A549 treated with CpdA at 1 μM for 4 hours (cell line): ENCODE results near the gene MKRN2OS. TPM values are rescaled to one million over a fixed set of nuclear protein-coding genes. Genes with fewer than 3 reads are reported as not detected.

Experiments used
- total RNA-seq: library from RNA; stranded (reverse); fragments of 200-300 nt; extraction: Qiagen RNA extraction; gene quantifications from 5 replicates; pipeline ENCODE4 v1.2.3, GENCODE V29; 2022; ENCODE audit warnings: low read depth

MKRN2OS gene
- total RNA-seq = not detected in 5 replicates

GRCh38 chr3:12545473-12545791 lies at the start of gene MKRN2OS:
Gene MKRN2OS (minus strand): TSS chr3:12545499. CDS start chr3:12545464, 35 bp downstream.

GRCh38 chr3:12556690-12557472 lies 11.6 kb upstream of the MKRN2OS start, which contains the start of gene MKRN2:
Gene MKRN2 (plus strand): TSS chr3:12557087. CDS start chr3:12557151, 64 bp downstream.

Other genes starting within 250 kb of the MKRN2OS start
- gene TSEN2, start 61.0 kb downstream of the MKRN2OS start, total RNA-seq = 15.0 to 19.1 TPM (median 17.4 TPM) in 5 replicates
- 19.9 to 25.7 TPM (median 24.8 TPM) in 5 replicates for gene MKRN2, start 11.6 kb upstream of the MKRN2OS start, total RNA-seq
- 57.2 to 64.5 TPM (median 58.8 TPM) in 5 replicates for gene RAF1, start 118.6 kb upstream of the MKRN2OS start, total RNA-seq
- 0.13 to 0.38 TPM (median 0.26 TPM) in 5 replicates for gene TMEM40, start 213.8 kb upstream of the MKRN2OS start, total RNA-seq